Measurements from ENCODE around the gene SPATA13.

SPATA13 gene

GRCh38 chr13:24264976-24265375, 104.5 kb downstream of the SPATA13 start:
- DNase-seq = no peak

- DNase-seq = no peak
Measured at GRCh38 chr13:24265453-24265852, 104.9 kb downstream of the SPATA13 start.

- DNase-seq = no peak
Measured at GRCh38 chr13:24267274-24267673, 106.8 kb downstream of the SPATA13 start.

GRCh38 chr13:24267801-24268200, 107.3 kb downstream of the SPATA13 start:
- no peak for DNase-seq

- DNase-seq = no peak
Measured at GRCh38 chr13:24269821-24270220, 109.3 kb downstream of the SPATA13 start.

GRCh38 chr13:24270639-24271141, 110.2 kb downstream of the SPATA13 start:
- DNase-seq = no peak

- DNase-seq = no peak
Measured at GRCh38 chr13:24271231-24271600, 110.7 kb downstream of the SPATA13 start.

- no peak for DNase-seq
Measured at GRCh38 chr13:24271601-24272451, 111.3 kb downstream of the SPATA13 start.

GRCh38 chr13:24272452-24273161, 112.1 kb downstream of the SPATA13 start:
- DNase-seq = no peak

GRCh38 chr13:24273926-24274325, 113.4 kb downstream of the SPATA13 start:
- DNase-seq = no peak

GRCh38 chr13:24274452-24275021, 114.0 kb downstream of the SPATA13 start:
- DNase-seq = no peak

- no peak for DNase-seq
Measured at GRCh38 chr13:24275041-24275440, 114.5 kb downstream of the SPATA13 start.

GRCh38 chr13:24276306-24276705, 115.8 kb downstream of the SPATA13 start:
- no peak for DNase-seq

- no peak for DNase-seq
Measured at GRCh38 chr13:24276861-24277260, 116.3 kb downstream of the SPATA13 start.

GRCh38 chr13:24277761-24278160, 117.2 kb downstream of the SPATA13 start:
- DNase-seq = no peak

- no peak for DNase-seq
Measured at GRCh38 chr13:24279327-24280110, 119.0 kb downstream of the SPATA13 start.

- DNase-seq = no peak
Measured at GRCh38 chr13:24280720-24281119, 120.2 kb downstream of the SPATA13 start.

GRCh38 chr13:24281188-24282008, 120.9 kb downstream of the SPATA13 start:
- no peak for DNase-seq

- no peak for DNase-seq
Measured at GRCh38 chr13:24282256-24282655, 121.7 kb downstream of the SPATA13 start.

GRCh38 chr13:24284889-24285565, 124.5 kb downstream of the SPATA13 start:
- DNase-seq = no peak

GRCh38 chr13:24286624-24287023, 126.1 kb downstream of the SPATA13 start:
- no peak for DNase-seq

Data from NCI-H446 treated with DMSO at 0.1 percent for 48 hours (cell line).